Natural killer cell (primary cell): ENCODE data around the gene TRPC6. TPM values are rescaled to one million over a fixed set of nuclear protein-coding genes. Genes with fewer than 3 reads are reported as not detected.
"Not testable (repeated sequence)": the region's sequence is repeated elsewhere in the genome, so short reads cannot be mapped to it uniquely, and the experiment has no call there.

Experiments used
- ATAC-seq, 3 donors: fragments of 150-1000 bp in 2 of 3; fragments of 200-7000 bp in 1 of 3; cut with Tn5 transposase; 1 replicate in 1 of 3; 2 replicates in 2 of 3; pipeline ENCODE4 v1.10.0; 2021; ENCODE audit warnings: mild to moderate bottlenecking in 2 of 3, moderate library complexity in 2 of 3
- DNase-seq, 2 donors: peaks; one replicate each; pipeline versions ENCODE4 v3.0.0 to v3.0.0-alpha.2; 2013 to 2021; ENCODE audit warnings: mixed read lengths in 1 of 2
- H3K27ac ChIP-seq: one replicate; pipeline ENCODE4 v1.5.1; 2013; ENCODE audit warnings: mild to moderate bottlenecking, low read length
- H3K27me3 ChIP-seq: one replicate; pipeline ENCODE4 v1.6.1; 2013; ENCODE audit warnings: low read length; ENCODE audit not compliant: control insufficient read depth, insufficient read depth
- H3K36me3 ChIP-seq: one replicate; pipeline ENCODE4 v1.6.1; 2013; ENCODE audit warnings: low read length; ENCODE audit not compliant: control insufficient read depth, insufficient read depth
- H3K4me1 ChIP-seq: one replicate; pipeline ENCODE4 v1.6.1; 2013; ENCODE audit warnings: low read length; ENCODE audit not compliant: control insufficient read depth, insufficient read depth
- H3K4me3 ChIP-seq: one replicate; pipeline ENCODE4 v1.5.1; 2013; ENCODE audit warnings: low read length
- H3K9me3 ChIP-seq: one replicate; pipeline ENCODE4 v1.6.1; 2013; ENCODE audit warnings: low read length; ENCODE audit not compliant: control insufficient read depth, insufficient read depth
- H3K27ac Mint-ChIP-seq, 2 donors: one replicate each; pipeline ENCODE4 v1.8.0; 2022; ENCODE audit warnings: mild to moderate bottlenecking in 2 of 2, mixed read lengths in 2 of 2, moderate library complexity in 1 of 2
- H3K27me3 Mint-ChIP-seq, 2 donors: one replicate each; pipeline ENCODE4 v1.8.0; 2022; ENCODE audit warnings: low read depth in 2 of 2, mixed read lengths in 2 of 2
- H3K36me3 Mint-ChIP-seq: one replicate; pipeline ENCODE4 v1.8.0; 2022; ENCODE audit warnings: mixed read lengths
- H3K4me1 Mint-ChIP-seq, 2 donors: one replicate each; pipeline ENCODE4 v1.8.0; 2022; ENCODE audit warnings: mixed read lengths in 2 of 2
- H3K4me3 Mint-ChIP-seq: one replicate; pipeline ENCODE4 v1.8.0; 2022; ENCODE audit warnings: mild to moderate bottlenecking, moderate library complexity, mixed read lengths
- H3K9me3 Mint-ChIP-seq, 2 donors: one replicate each; pipeline ENCODE4 v1.8.0; 2022; ENCODE audit warnings: mixed read lengths in 2 of 2
- WGBS: methylation state at CpG from one replicate; pipeline ENCODE4 v1.1.7; 2013; ENCODE audit warnings: missing lambda C conversion rate; ENCODE audit not compliant: insufficient coverage; 5-methylcytosine and 5-hydroxymethylcytosine counted together
- intact Hi-C: fragments of 100-400 bp; cut with micrococcal nuclease; formaldehyde crosslinking; loops from one replicate; pipeline ENCODE4 v1.14.2; 2022
- total RNA-seq, 4 donors: library from RNA; stranded (reverse); fragments of 120-200 nt in 1 of 4; gene quantifications; one replicate each; pipeline versions ENCODE4 v1.2.3 to v1.2.4, GENCODE V29; 2013 to 2022
- TF ChIP-seq, protein P1 (sequence below): fragments of 200-600 bp; IDR thresholded peaks from one replicate; pipeline ENCODE4 v1.8.0; 2022; ENCODE audit warnings: antibody characterized with exemption

The TRPC6 gene
- total RNA-seq, 3 donors from 2014 or later (not counting 1 experiment from before 2014, with no cell fraction given) = 0.09 to 0.15 TPM; not detected in 1

DNA sequence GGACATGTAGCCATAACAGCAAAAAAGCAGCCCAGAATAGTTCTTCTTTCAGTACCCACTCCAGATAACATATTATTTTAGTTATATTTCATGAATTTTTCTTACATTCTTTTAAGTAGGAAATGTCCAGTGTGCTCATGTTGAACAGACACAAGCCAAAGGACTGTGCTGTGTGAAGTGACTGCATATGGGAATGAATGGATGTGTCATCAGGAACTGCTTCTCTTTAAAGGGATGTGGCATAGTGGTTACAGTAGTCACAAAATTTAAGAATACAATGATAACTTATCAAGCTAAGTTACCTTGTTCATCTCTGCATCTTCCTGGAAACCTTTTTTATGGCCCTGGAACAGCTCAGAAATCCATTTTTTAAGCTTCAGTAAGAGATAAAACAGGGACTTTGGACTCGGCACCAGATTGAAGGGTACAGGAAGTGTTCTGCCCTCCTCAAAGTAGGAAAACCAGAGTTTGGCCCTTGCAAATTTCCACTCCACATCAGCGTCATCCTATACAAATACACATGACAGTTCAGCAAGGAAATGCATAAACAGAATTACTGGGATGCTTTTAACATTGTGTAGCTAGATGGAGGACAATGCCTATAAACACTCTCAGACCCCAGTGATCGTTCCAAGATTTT, 112.8 kb downstream of the TRPC6 start:
- ATAC-seq = no peak
- Mint-ChIP-seq H3K27me3 (no peaks in the 10 kb centered on the region), H3K36me3 (no peaks in the 10 kb centered on the region), H3K27ac (no peak overlapping the region), H3K4me1 (no peaks in the 10 kb centered on the region), H3K9me3 (peaks cover 0 to 4% of the 10 kb centered on the region in 2 donors), H3K4me3 (no peak overlapping the region)
- 60% methylated on average over 1 of the region's 3 CpGs for WGBS
- no peaks in the 10 kb centered on the region for H3K4me1 ChIP-seq
- no peaks in the 10 kb centered on the region for H3K36me3 ChIP-seq
- no peak overlapping the region for H3K4me3 ChIP-seq
- H3K9me3 ChIP-seq = no peaks in the 10 kb centered on the region
- no peak for DNase-seq
- intact Hi-C loops = no loop called here
- no peaks in the 10 kb centered on the region for H3K27me3 ChIP-seq
- TF ChIP-seq, protein P1, sequence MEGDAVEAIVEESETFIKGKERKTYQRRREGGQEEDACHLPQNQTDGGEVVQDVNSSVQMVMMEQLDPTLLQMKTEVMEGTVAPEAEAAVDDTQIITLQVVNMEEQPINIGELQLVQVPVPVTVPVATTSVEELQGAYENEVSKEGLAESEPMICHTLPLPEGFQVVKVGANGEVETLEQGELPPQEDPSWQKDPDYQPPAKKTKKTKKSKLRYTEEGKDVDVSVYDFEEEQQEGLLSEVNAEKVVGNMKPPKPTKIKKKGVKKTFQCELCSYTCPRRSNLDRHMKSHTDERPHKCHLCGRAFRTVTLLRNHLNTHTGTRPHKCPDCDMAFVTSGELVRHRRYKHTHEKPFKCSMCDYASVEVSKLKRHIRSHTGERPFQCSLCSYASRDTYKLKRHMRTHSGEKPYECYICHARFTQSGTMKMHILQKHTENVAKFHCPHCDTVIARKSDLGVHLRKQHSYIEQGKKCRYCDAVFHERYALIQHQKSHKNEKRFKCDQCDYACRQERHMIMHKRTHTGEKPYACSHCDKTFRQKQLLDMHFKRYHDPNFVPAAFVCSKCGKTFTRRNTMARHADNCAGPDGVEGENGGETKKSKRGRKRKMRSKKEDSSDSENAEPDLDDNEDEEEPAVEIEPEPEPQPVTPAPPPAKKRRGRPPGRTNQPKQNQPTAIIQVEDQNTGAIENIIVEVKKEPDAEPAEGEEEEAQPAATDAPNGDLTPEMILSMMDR = no peak
- no peak overlapping the region for H3K27ac ChIP-seq

DNA sequence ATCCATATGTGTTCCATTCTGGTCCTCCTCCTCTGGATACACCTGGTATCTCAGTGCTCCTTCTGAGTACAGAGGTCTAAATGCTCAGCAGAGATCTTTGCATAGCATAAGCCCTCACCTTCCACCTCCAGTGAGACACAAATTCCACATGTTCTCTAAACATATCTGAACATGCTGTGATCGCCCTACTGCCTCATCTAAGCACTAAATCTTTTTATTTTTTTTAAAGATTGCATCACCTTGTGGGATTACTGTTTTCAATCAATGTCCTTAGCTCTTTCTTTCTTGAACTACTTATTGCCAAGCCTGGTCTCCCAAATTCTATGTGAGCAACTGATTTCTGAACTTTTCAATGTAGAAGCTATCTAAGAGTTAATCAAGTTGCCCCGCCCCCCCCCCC, 113.4 kb downstream of the TRPC6 start:
- Histone ChIP-seq H3K9me3 (no peaks in the 10 kb centered on the region), H3K4me3 (no peak overlapping the region), H3K4me1 (no peaks in the 10 kb centered on the region), H3K27ac (no peak overlapping the region), H3K27me3 (no peaks in the 10 kb centered on the region), H3K36me3 (no peaks in the 10 kb centered on the region)
- no peak overlapping the region for H3K27ac Mint-ChIP-seq
- H3K4me3 Mint-ChIP-seq = no peak overlapping the region
- WGBS = 58% methylated on average over 1 of the region's 2 CpGs
- no peaks in the 10 kb centered on the region for H3K27me3 Mint-ChIP-seq
- peaks cover 0 to 4% of the 10 kb centered on the region in 2 donors for H3K9me3 Mint-ChIP-seq
- DNase-seq = no peak
- TF ChIP-seq, protein P1 = no peak
- intact Hi-C loops = no loop called here
- no peaks in the 10 kb centered on the region for H3K4me1 Mint-ChIP-seq
- no peaks in the 10 kb centered on the region for H3K36me3 Mint-ChIP-seq
- no peak for ATAC-seq

DNA sequence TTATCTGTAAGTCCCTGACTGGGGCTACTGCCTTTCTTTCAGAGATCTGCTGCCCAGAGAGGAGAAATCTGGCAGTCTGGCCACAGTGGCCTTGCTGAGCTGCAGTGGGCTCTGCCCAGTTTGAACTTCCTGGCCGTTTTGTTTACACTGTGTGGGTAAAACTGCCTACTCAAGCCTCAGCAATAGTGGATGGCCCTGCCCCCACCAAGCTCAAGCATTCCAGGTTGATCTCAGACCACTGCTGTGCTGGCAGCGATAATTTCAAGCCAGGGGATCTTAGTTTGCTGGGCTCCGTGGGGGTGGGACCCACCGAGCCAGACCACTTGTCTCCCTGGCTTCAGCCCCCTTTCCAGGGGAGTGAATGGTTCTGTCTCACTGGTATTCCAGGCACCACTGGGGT, 117.5 kb downstream of the TRPC6 start:
- H3K9me3 Mint-ChIP-seq = peaks cover 2 to 9% of the 10 kb centered on the region in 2 donors
- H3K4me3 Mint-ChIP-seq = no peak overlapping the region
- no peak for DNase-seq
- intact Hi-C loops = no loop called here
- no peaks in the 10 kb centered on the region for H3K9me3 ChIP-seq
- no peak overlapping the region for H3K27ac ChIP-seq
- no peaks in the 10 kb centered on the region for H3K27me3 ChIP-seq
- no peaks in the 10 kb centered on the region for H3K4me1 Mint-ChIP-seq
- no peak overlapping the region for H3K27ac Mint-ChIP-seq
- H3K4me3 ChIP-seq = no peak overlapping the region
- WGBS = 63% methylated on average over 4 of the region's 4 CpGs
- H3K36me3 Mint-ChIP-seq = no peaks in the 10 kb centered on the region
- no peak for ATAC-seq
- H3K4me1 ChIP-seq = no peaks in the 10 kb centered on the region
- H3K36me3 ChIP-seq = no peaks in the 10 kb centered on the region
- H3K27me3 Mint-ChIP-seq = no peaks in the 10 kb centered on the region
- TF ChIP-seq, protein P1 = no peak

DNA sequence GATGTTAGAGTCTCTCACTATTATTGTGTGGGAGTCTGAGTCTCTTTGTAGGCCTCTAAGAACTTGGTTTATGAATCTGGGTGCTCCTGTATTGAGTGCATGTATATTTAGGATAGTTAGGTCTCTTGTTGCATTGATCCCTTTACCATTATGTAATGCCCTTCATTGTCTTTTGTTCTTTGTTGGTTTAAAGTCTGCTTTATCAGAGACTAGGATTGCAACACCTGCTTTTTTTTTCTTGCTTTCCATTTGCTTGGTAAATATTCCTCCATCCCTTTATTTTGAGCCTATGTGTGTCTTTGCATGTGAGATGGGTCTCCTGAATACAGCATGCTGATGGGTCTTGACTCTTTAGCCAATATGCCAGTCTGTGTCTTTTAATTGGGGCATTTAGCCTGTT, 119.4 kb downstream of the TRPC6 start:
- intact Hi-C loops, H3K36me3 ChIP-seq, H3K36me3 Mint-ChIP-seq, H3K4me1 Mint-ChIP-seq, H3K4me3 ChIP-seq, H3K27me3 ChIP-seq, H3K4me3 Mint-ChIP-seq, H3K27me3 Mint-ChIP-seq, H3K4me1 ChIP-seq, H3K9me3 Mint-ChIP-seq, H3K27ac ChIP-seq, DNase-seq, ATAC-seq, H3K9me3 ChIP-seq, H3K27ac Mint-ChIP-seq: not testable (repeated sequence)
